Mucosa of stomach (tissue), 1 donor: ENCODE results near the gene RHCE.
"Not testable (repeated sequence)": the region's sequence is repeated elsewhere in the genome, so short reads cannot be mapped to it uniquely, and the experiment has no call there.

ENCODE experiments used
- H3K27me3 ChIP-seq: one replicate; pipeline ENCODE4 v1.7.0; 2013; ENCODE audit warnings: mild to moderate bottlenecking, low read length; ENCODE audit not compliant: control insufficient read depth, insufficient read depth
- H3K36me3 ChIP-seq: one replicate; pipeline ENCODE4 v1.7.0; 2013; ENCODE audit warnings: low read length; ENCODE audit not compliant: control insufficient read depth, insufficient read depth
- H3K4me1 ChIP-seq: one replicate; pipeline ENCODE4 v1.7.0; 2013; ENCODE audit warnings: mild to moderate bottlenecking, low read length; ENCODE audit not compliant: control insufficient read depth, insufficient read depth
- H3K4me3 ChIP-seq: one replicate; pipeline ENCODE4 v1.7.0; 2013; ENCODE audit warnings: low read length
- H3K9ac ChIP-seq: one replicate; pipeline ENCODE4 v1.7.0; 2013; ENCODE audit warnings: mild to moderate bottlenecking, low read length, moderate library complexity
- H3K9me3 ChIP-seq: one replicate; pipeline ENCODE4 v1.7.0; 2013; ENCODE audit warnings: mild to moderate bottlenecking, low read length, moderate library complexity; ENCODE audit not compliant: control insufficient read depth
- donor health status: Pancreatic carcinoma.

RHCE gene

DNA sequence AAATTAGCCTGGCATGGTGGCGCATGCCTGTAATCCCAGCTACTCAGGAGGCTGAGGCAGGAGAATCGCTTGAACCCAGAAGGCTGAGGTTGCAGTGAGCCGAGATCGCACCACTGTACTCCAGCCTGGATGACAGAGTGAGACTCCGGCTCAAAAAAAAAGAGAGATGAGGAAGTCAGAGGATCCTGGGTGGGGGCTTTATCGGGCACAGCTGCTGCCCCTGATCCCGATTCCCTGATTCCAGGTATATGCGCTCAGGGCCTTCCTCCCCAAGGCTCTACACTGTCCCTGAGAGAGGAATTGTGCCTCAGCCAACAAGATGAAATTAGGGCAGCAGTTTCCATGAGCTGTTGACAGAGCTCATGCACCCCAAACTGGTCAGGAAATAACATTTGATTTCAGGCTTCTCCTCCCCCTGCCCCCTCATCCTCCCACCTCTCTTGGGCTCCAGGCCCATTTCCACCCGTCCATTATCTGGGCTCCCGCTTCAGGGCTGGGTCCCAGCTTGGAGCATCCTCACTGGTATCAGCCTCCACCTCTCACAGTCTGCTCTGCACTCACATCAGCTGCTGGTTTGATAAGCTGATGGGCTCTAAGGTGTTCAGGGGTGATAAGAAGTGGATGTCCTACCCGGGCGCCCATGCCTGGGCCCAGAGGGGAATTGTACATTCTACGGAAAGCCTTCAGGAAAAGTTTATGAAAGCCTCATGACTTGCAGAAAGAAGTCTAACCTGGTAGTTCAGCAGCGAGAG, 7.6 kb downstream of the RHCE start:
- not testable (repeated sequence) for H3K9me3 ChIP-seq, H3K27me3 ChIP-seq, H3K4me1 ChIP-seq, H3K4me3 ChIP-seq, H3K36me3 ChIP-seq, H3K9ac ChIP-seq

DNA sequence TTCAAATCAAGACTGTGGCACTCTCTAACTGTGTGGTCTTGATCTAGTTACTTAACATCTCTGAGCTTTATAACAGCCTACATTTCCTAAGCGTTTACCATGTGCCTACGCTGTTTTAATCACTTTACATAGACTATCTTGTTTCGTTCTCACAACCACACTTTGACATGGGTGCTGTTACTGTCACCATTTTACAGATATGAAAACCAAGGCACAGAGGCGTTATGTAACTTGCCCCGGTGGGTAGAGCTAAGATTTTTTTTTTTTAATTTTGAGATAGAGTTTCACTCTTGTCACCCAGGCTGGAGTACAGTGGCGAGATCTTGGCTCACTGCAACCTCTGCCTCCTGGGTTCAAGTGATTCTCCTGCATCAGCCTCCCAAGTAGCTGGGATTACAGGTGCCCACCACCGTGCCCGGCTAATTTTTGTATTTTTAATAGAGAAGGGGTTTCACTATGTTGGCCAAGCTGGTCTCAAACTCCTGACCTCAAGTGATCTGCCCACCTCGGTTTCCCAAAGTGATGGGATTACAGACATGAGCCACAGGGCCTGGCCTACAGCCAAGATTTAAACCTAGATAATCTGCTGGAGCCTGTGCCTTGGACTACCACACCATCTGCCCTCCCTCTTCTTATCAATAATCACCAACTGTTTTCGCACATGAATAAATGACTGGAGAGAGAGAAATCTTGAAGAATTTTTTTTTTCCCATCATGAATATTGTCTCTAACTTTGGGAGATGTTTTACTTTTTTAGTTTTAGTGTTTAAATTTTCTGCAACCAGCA, 10.8 kb downstream of the RHCE start:
- H3K9ac ChIP-seq, H3K36me3 ChIP-seq, H3K9me3 ChIP-seq, H3K27me3 ChIP-seq, H3K4me1 ChIP-seq, H3K4me3 ChIP-seq: not testable (repeated sequence)

DNA sequence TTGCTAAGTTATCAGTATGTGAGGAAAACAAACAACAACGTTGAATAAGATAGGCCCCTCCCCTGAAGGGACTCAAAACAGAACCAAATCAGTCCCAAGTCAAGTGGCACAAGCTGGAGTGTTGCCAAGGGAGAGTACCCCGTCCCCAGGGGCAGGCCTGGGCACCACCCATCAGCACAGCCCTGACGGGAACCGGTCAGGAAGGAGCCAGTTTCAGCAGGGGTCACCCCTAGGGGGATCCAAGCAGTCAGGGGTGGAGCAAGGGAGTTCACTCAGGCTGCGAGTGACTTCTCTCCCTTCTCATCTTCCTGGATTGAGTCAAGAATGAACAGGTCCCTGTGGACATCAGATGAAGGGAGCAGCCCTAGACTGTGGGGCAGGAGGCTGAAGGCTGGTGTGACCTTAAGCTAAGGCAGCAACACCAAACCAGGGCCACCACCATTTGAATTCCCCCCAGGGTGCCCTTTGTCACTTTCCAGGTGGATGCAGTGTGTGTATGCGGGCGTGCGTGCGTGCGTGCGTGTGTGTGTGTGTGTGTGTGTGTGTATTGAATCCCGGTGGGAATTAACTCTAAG, 14.8 kb downstream of the RHCE start:
- H3K9me3 ChIP-seq, H3K36me3 ChIP-seq, H3K27me3 ChIP-seq, H3K9ac ChIP-seq, H3K4me3 ChIP-seq, H3K4me1 ChIP-seq: not testable (repeated sequence)

GRCh38 chr1:25402947-25403803, 17.4 kb downstream of the RHCE start:
- not testable (repeated sequence) for H3K4me1 ChIP-seq, H3K36me3 ChIP-seq

DNA sequence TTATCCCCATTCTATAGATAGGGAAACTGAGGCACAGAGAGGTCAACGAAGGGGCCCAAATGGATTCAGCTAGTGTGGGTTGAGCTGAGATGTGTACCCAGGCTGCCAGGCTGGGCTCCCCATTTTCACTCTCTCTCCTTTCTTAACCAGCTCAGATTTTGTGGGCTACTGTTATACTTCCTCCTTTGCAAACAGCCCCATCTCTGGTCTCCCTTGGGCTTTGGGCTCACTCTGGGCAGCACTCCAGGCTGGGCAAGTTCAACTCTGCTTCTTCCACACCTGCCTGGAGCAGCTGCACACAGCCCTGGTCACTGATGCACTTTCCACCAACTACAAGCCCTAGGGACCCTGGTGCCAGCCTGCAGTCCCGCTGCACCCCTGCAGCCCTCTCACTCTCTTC, 22.5 kb downstream of the RHCE start:
- H3K9ac ChIP-seq, H3K27me3 ChIP-seq, H3K4me1 ChIP-seq, H3K4me3 ChIP-seq, H3K36me3 ChIP-seq, H3K9me3 ChIP-seq: not testable (repeated sequence)

More at GRCh38 chr1:25402947-25403803, 17.4 kb downstream of the RHCE start:
- H3K9me3 ChIP-seq, H3K4me3 ChIP-seq, H3K9ac ChIP-seq, H3K27me3 ChIP-seq: not testable (repeated sequence)

DNA sequence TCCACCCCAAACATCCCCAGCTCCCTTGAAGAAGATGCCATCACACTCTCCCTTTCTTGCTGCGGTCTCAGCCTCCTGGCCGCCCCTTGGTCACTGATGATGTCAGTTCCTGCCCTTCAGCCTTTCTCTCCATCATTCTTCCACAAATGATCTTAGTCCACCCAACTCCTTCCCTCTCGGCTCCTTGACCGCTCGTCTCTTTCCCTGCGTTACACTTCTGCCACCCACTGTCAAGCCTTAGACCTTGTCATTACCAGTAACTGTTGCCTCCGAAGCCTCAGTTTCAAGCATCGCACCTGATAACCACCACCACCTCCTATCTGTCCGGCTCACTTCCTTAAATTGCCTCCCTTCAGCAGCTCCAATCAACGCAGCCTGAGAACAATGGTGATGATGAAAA, 23.1 kb downstream of the RHCE start:
- not testable (repeated sequence) for H3K36me3 ChIP-seq, H3K9ac ChIP-seq, H3K4me1 ChIP-seq, H3K9me3 ChIP-seq, H3K27me3 ChIP-seq, H3K4me3 ChIP-seq

GRCh38 chr1:25392841-25393240, 27.8 kb downstream of the RHCE start:
- H3K4me3 ChIP-seq: no peak overlapping the region
- no peaks in the 10 kb centered on the region for H3K36me3 ChIP-seq
- no peaks in the 10 kb centered on the region for H3K27me3 ChIP-seq
- H3K9ac ChIP-seq: no peak overlapping the region
- H3K4me1 ChIP-seq: no peaks in the 10 kb centered on the region
- H3K9me3 ChIP-seq: no peaks in the 10 kb centered on the region

DNA sequence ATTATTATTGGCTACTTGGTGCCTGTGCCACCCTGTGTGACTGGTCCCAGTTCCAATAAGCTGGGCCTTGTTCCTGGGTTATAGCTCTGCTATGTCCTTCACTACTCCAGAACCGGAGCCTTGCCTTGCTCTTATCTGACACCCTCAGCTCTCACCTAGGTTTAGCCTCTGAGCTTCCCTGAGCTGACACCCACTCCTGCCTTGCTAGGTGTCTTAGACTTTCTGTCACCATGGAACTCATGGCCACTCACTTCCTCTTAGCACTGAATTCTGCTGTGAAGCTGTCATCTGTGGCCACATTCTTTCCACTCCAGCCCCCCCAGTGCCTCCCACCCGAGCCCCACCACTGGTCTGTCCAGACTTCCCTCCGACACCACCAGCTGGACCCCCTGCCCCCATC, 30.9 kb downstream of the RHCE start:
- H3K27me3 ChIP-seq, H3K4me3 ChIP-seq, H3K9ac ChIP-seq, H3K4me1 ChIP-seq, H3K36me3 ChIP-seq, H3K9me3 ChIP-seq: not testable (repeated sequence)

DNA sequence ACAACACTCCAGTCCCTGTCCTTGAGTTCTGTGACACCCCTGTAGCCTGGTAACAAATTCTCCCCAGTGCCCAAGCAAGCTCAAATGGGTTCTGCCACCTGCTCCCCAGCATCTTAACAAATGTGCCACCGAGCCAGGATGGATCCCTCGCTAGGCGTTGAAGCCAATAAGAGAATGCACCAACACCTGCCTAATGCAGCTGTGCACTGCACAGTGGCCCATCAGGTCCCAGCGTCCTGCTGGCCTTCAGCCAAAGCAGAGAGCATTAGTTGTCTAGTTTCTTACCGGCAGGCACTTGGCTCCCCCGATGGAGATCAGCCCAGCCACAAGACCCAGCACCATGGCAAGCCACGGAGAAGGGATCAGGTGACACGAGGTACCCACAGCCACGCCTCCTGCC, 31.9 kb downstream of the RHCE start:
- H3K9ac ChIP-seq: not testable (repeated sequence)

GRCh38 chr1:25387096-25387495, 33.5 kb downstream of the RHCE start:
- not testable (repeated sequence) for H3K9me3 ChIP-seq, H3K4me3 ChIP-seq, H3K27me3 ChIP-seq, H3K36me3 ChIP-seq, H3K4me1 ChIP-seq, H3K9ac ChIP-seq

More for the DNA sequence above, 31.9 kb downstream of the RHCE start:
- H3K4me3 ChIP-seq, H3K9me3 ChIP-seq, H3K27me3 ChIP-seq, H3K4me1 ChIP-seq, H3K36me3 ChIP-seq: not testable (repeated sequence)

DNA sequence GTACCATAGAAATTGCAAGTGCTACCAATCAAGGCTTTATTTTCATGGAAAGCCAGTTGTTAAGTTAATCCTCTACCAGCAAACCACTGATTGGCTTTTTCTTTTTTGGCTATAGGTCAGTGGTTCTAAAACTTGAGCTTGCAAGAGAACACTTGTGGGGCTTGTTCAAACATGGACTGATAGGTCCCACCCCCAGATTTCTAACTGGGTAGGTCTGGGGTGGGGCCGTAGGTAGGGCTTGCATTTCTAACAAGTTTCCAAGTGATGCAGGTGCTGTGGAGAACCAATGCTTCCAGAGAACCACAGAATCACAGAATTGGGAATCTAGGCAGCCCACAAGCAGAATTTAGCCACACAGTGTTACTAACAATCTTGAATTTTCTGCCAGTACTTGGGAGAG, 36.8 kb downstream of the RHCE start:
- not testable (repeated sequence) for H3K27me3 ChIP-seq, H3K9ac ChIP-seq, H3K36me3 ChIP-seq, H3K4me3 ChIP-seq, H3K4me1 ChIP-seq, H3K9me3 ChIP-seq

DNA sequence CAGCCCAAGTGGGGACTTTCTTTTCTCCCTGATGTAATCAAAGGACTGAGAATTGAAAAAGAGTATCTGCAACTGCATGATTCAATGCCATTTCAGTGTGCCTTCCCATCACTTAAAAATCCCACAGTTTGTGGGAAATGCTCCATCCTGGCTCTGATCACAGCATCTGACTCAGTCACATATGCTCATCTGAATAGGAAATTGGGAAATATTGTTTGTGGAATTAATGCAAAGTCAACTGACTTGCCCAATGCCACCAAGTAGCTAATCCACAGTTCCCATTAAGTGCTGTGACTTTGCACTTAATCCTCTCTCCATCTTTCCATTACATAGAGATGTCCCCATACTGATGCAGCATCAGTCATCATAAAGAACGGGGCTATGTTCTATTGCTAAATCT, 37.5 kb downstream of the RHCE start:
- H3K9me3 ChIP-seq, H3K27me3 ChIP-seq, H3K4me3 ChIP-seq, H3K4me1 ChIP-seq, H3K36me3 ChIP-seq, H3K9ac ChIP-seq: not testable (repeated sequence)
